GM19240 (cell line): Measurements from ENCODE around the gene OR2Z1.

Source experiments
- DNase-seq: peaks from one replicate; pipeline ENCODE4 v3.0.0; 2011; ENCODE audit warnings: low spot score; ENCODE audit not compliant: insufficient read length

Gene OR2Z1, protein sequence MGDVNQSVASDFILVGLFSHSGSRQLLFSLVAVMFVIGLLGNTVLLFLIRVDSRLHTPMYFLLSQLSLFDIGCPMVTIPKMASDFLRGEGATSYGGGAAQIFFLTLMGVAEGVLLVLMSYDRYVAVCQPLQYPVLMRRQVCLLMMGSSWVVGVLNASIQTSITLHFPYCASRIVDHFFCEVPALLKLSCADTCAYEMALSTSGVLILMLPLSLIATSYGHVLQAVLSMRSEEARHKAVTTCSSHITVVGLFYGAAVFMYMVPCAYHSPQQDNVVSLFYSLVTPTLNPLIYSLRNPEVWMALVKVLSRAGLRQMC

DNA sequence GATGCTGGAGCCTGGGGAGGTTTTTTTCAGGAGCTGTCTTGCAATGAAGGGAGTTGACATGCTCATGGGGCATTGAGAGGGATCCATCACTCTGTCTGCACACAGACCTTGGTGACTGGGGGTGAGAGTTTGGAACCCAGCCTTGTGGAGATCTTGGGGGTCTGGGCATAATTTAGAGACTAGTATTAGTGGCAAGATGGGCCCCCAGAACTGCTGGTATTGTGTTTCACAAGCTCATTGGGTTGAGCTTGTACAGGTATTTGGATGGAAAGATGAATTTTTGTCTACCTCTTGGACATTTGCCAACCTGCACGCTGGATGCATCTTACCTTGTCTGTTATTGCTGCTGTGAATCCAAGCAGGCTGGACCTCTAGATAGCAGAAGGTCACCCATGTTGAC, at the start of gene OR2Z1:
TSS of gene OR2Z1 (plus strand) at position 301 of the 400 bp plus-strand sequence. CDS start 9,395 bp downstream, outside the sequence.
- DNase-seq, result no peak

DNA sequence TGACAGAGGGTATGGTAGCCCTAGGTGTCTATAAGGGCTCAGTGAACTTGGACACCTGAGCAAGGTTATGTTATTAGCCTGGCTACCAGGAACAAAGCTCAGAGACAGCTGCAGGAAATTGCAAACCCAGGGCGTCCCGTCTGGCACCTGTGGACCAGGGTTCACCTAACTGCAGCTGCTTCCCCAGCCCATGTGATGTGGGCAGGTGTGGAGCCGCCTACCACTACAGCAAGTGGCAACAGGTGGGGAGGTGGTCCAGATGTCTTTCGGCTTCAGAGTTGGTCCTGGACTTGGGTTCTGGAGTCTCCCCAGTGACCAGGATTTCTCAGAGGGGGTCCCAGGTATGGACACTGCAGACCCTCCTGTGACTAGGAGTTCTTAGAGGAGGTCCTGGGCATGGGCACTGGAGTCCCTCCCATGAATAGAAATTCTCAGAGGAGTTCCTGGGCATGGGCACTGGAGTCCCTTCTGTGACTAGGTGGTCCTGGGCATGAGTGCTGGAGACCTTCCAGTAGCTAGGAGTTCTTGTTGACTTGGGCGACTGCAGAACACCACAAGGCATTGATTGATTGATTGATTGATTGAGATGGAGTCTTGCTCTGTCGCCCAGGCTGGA, 48.0 kb upstream of the OR2Z1 start:
- DNase-seq, result no peak

DNA sequence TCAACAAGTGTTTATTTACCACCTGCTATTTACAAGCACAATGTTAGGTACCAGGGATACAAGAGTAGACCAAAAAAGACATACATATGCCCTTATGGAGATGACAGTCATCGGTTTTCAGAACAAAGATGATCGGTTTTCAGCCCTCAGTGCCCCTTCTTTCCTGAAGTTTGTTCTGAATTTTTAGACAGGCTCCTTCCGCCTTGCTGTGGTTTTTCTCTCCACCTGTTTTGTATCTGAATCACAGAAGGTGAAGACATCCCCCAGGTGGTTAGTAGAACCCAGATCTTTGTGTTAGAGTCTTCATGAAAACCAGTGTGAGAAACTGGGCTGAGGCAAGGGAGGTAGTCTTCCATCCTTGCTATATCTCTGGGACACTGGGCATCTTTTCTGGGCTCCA, 46.4 kb upstream of the OR2Z1 start:
- no peak for DNase-seq

DNA sequence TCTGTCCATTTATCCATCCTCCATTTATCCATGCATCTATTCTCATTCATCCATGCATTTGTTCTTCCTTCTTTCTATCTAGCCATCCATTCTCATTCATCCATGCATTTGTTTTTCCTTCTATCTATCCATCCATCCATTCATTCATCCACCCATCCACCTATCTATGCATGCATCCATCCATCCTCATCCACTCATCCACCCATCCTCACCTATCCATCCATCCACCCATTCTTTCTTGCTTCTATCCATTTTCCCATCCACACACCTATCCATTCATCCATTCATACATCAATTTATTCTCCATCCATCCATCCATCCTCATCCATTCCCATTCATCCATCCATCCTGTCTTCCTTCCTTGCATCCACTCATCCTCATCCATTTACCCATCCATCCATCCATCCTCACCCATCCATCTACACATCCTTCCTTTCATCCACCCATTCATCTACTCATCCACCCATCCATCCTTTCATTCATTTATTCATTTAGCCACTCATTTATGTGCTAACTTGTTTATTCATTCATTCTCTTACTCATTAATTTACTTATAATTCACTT, 43.1 kb upstream of the OR2Z1 start:
- no peak for DNase-seq

DNA sequence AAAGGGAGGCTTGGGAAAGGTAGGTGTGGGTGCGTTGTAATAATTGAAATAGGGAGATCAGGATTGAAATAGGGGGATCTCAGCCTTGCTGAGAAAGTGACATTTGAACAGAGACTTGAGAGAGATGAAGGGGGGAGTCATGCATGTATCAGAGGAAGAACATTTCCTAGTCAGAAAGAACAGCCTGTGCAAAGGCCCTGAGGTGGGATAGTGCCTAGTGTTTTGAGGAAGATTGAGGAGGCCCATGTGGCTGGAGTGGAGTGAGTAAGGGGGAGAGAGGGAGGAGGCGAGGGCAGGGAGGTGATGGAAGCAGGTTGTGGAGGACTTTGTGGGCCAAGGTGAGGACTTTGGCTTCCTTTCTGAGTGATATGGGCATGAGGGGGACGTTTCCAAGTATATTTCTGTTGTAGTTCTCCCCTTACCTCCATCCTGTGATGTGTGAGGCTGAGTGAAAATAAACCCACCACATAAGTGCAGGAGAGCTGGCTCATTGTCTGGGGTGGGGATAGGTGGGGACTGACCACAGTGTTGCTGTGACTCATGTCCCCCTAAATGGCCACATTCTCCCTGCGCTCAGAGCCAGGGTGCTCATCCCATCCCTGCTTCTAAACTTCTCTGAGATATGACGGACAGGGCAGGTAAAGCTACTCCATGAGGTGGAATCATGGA, 40.6 kb upstream of the OR2Z1 start:
- no peak for DNase-seq

DNA sequence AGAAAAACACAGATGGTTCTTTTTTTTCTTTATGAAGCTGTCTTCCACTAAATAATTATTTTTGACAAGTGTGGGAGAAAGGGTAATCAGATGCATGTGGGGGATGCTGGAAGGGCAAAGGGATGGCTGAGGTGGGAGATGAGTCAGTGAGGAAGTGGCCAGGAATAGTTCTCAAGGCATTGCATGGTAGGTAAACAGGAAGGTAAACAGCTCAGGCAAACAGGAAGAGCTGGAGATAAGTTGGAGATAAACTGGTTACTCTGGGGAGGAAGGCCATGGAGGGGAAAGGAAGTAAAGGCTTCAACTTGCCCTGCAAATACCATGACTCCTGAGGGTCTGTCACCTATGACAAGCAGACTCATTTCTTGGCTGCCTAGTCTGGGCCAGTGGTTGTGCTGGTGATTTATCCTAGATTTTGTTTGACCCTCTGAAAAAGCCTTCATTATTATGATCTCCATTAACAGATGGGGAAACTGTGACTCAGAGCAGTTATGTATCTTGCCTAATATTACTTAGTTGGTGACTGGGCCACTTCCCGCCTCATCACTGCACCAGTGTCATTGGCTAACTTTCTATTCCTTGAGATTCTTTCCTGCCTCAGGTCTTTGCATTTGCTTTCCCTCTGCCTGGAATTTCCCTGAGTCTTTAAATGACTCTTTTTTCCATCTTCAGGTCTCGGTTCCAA, 39.9 kb upstream of the OR2Z1 start:
- no peak for DNase-seq

DNA sequence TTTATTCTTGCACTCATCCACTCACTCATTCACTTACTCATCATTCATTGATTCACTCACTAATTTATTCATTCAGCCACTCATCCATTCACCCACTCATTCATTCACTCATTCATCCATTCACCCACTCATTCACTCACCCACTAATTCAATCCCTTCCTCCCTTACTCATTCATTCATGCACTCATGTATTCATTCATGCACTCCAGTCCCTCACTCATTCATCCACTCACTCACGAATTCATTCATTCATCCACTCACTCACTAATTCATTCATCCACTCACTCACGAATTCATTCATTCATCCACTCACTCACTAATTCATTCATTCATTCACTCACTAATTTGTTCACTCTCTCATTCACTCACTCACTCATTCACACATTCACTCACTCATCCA, 39.0 kb upstream of the OR2Z1 start:
- DNase-seq, result no peak

DNA sequence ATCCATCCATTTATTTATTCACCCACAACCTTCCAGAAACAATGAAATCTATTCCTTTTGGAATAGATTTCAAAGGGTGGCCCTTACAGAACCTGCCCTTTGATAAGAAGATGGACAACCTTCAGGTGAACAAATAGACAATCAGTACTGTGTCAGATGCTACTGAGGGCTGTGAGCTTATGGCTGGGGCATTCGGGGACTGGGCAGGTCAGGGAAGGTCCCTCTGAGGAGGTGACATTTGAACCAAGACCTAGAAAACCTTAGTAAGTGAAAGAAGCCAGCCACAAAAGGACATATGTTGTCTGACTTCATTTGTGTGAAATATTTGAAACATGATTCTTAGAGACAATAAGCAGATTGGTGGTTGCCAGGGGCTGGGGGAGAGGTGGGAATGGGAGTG, 38.5 kb upstream of the OR2Z1 start:
- DNase-seq, result no peak

DNA sequence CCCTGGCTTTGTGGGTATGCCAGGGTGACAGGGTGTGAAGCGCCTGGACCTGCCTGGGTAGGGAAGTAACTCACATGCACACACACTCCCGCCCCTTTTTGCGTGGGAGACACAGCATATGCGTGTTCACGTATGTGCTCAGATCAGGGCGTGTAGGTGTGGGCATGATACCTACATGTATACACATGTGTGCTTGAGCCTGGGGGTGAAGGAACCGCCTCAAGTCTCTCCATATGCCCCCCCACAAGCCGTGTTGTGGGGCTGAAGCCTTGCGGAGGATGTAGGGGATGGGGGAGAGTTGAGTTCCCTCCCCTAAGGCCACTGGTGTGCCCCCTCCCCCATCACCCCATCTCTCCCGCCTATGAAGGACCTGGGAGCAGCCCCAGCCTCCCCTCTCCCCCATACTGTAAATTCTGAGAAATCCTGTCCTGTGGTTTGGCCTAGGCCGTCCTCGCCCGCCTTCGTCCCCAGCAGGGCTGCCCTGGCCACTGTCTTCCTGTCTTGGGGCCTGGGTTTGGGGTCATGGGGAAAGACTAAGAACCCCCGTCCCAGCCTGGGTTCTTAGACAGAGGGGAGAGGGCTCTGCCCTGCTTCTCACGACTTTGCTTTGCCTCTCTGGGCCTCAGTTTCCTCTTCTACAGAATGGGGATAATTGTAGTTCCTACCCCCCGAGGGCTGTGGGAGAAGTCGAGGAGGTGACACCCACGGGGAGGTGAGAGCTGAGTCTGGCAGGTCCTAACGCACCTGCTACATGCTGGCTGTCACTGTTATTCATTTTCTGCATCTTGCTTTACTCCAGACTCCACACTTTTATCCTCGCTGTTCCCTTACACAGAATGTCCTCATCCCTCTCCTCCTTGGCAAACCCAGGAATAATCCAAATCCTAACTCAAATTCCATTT, 37.2 kb upstream of the OR2Z1 start:
- DNase-seq, result no peak

DNA sequence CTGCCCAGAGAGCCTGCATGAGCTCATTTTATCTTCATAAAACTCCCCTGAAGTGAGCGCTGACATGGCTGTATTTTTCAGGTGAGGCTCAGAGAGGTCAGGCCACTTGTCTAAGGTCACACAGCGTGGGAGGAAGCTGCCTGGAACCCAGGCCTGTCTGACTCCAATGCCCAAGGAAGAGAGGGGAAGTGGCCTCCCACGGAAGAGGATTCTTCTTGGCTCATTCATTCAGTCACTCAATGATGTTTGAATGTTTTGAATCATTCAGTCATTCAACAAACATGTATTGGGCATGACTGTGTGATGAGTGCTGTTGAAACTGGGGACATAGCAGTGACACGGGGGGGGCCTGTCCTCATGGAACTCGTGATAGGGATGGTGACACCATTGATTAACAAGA, 34.9 kb upstream of the OR2Z1 start:
- DNase-seq, result no peak

DNA sequence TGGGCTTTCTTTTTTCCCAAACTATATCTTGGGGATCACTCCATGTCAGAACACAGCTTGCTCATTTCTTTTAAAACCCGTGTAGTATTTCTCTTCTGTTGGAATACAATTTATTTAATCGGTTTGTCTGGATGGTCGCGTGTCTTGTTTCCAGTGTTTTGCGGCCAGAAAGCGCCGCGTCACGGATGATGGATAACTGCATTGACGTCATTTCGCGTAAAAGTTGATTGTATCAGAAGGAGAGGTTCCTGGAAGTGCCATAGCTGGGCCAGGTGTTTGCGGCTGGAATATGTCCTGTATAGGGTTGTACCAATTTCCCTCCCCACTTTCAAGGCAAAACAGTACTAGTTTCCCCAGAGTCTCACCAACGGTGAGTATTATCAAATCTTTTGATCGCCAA, 32.5 kb upstream of the OR2Z1 start:
- DNase-seq, result no peak

DNA sequence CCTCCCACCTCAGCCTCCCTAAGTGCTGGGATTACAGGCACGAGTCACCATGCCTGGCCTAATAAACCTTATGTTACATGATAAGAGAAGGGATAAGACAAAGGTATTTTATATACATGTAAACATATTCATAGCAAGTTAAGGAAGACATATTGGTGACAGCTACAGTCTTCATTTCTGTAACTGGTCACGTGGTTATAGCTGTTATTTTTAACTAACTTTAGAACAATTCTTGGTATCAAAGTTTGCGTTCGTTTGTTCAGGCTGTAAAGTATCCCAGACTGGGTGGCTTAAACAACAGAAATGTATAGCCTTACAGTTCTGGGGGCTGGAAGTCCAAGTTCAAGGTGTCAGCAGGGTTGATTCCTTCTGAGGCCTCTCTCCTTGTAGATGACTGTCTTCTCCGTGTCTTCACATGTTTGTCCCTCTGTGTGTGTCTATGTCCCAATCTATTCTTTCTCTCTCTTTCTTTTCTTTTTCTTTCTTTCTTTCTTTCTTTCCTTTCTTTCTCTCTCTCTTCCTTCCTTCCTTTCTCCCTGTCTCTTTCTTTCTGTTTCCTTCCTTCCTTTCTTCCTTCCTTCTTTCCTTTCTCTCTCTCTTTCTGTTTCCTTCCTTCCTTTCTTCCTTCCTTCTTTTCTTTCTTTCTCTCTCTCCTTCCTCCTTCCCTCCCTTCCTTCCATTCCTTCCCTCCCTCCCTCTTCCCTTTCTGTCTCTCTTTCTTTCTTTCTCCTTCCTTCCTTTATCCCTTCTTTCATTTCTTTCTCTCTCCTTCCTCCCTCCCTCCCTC, 30.5 kb upstream of the OR2Z1 start:
- no peak for DNase-seq

DNA sequence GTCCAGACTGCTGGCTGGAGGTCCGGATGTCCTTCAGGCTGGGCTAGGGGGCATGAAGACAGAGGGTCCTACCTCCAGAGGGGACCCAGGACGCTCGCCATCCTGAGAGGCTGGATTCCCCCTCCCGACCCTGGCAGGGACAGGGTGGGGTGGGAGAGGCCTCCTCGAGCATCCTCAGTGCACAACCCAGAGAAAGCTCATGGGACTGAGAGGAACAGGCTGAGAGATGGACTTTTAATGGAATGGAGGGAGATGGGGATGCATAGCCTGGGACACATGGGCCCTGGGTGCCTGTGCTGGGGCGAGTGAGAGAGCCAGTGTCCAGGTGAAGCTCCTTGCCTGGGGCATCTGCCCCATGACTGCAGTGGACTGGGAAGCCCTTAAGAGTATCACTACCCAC, 25.9 kb upstream of the OR2Z1 start:
- no peak for DNase-seq

DNA sequence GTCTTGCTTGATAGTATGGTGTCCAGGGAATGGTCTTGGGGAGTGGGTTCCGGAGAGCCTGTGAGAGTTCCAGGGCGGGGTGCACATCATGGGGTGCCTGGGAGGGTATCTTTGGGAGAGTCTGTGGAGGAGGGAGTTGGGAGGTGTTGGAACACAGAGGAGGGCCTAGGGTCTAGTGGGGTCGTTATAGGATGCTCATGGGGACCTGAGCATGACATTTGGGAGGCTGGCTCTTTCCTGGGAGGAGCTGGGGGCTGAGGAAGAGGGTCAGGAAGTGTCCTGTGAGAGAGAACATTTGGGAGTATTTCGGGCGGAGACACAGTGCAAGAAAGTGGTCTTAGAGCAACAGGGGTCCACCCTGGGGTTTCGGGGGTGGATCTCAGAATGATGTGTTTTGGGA, 25.5 kb upstream of the OR2Z1 start:
- DNase-seq, result no peak

DNA sequence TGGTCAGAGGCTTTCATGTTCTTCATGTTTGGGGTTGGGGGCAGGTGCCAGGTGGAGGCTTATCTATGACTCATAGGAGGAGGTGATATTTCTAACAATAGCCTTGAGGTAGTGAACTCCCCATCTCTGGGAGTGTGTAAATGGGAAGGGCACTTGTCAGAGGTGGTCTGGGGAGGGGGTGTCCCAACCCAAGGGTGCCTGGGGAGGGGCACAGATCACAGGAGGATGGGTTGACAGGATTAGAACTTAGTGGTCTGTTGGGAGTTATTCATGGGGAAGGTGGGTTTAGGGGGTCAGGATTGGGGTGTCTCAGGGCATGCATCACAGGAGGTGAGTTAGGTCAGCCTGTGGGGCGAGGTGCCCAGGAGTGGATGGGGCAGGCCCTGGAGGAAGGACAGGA, 24.4 kb upstream of the OR2Z1 start:
- no peak for DNase-seq

DNA sequence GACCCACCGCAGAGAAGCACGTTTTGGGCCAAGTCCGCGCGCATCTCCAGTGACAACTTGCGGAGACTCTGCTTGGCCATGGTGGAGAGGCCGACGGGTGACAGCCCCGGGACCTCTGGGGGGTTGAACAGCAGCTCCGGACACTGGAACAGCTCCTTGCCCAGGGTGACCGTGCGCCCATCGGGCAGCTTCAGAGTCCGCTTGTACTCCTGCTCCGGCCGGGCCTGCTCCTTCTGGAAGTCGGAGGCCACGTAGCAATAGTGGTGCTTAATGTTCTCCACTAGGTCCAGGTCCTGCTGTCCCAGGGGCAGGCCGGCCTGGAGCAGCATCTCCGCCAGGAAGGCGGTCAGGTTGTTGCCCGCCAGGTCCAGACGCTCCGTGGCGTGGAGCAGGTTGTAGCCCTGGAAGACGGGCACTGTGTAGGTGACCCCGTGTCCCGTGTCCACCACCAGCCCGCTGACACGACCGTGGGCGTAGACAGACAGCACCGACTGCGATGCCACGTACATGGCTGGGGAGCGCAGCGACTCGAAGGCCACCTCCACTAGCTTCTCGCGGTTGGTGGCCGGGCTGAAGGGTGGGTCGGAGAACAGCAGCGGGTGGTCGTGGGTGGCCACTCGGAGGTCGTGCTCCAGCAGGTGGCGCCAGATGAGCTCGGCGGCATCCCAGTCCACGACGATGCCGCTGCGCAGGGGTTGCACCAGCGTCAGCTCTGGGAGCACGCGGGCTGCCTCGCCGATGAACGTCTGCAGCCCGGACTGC, 23.6 kb upstream of the OR2Z1 start:
- no peak for DNase-seq

DNA sequence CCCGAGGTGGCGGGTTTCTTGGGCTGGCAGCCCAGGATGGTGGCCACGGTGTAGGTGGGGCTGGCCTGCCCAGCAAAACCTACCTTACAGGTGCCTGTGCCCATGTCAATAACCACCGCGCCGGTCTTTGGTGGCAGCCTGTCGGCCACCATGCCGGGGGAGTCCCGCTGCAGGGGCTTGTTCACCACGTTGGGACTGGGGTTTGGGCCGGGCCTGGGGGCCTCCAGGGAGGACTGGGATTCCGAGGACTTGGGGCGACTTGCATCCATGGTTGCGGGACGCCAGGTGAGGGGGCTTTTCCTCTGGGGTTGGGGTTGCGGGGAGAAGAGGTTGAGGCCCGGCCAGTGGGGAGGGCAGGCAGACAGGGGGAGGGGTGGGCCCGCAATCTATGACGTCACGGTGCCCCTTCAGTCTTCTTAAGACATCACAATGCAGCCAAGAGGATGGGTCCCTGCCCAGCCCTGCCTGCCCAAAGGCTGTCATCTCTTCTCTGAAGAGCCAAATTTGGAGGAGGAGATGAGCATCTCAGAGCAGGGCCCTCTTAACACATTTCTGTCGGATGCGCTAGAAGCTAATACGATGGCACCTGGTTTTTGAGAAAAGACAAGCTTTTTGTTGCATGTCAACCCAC, 22.9 kb upstream of the OR2Z1 start, which contains the start of gene ACTL9:
TSS of gene ACTL9 (minus strand) at position 363 of the 631 bp plus-strand sequence. CDS start at position 269, 94 bp downstream.
- DNase-seq, result no peak

DNA sequence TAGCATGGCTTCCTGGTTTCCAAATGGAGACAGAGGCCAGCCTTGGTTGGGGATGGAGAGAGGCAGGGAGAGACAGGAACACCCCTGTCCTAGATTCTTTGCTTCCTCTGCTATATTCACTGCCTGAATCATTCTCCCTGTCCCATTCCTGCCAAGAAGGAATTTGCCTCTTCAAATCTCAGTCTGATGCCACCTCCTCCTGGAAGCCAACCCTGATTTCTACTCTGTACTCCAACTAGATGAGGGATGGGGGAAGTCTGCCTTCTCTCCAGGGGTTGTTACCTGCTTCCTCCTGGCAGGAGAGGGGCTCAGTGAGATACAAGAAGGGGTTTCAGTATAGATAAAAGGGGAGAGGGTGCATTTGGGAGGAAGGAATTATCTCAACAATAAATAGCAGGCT, 21.5 kb upstream of the OR2Z1 start:
- no peak for DNase-seq

DNA sequence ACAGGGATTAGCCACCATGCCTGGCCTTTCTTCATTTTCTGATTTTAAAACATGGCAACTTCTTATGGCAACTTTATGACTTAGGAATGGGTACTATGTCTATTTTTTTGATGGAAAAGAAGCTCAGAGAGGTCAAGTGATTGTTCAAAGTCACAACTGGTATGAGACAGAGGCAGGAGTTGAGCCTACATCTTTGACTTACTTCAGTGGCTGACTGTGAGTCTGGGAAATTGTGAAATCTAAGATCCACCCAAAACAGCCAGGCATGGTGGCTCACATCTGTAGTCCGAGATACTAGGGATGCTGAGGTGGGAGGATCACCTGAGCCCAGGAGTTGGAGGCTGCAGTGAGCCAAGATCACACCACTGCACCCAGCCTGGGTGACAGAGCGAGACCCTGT, 20.5 kb upstream of the OR2Z1 start:
- no peak for DNase-seq
